Measurements from ENCODE around the gene DIABLO.

DNA sequence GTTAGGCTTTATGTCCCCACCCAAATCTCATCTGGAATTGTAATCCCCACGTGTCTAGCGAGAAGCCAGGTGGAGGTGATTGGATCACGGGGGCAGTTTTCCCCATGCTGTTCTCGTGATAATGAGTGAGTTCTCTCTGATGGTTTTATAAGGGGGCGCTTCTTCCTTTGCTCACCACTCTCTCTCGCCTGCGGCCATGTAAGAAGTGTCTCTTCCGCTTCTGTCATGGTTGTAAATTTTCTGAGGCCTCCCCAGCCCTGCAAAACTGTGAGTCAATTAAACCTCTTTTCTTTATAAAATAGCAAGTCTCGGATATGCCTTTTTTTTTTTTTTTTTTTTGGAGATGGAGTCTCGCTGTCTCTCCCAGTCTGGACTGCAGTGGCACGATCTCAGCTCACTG is 65.1 kb downstream of the DIABLO start:
- TF ChIP-seq, protein P1, sequence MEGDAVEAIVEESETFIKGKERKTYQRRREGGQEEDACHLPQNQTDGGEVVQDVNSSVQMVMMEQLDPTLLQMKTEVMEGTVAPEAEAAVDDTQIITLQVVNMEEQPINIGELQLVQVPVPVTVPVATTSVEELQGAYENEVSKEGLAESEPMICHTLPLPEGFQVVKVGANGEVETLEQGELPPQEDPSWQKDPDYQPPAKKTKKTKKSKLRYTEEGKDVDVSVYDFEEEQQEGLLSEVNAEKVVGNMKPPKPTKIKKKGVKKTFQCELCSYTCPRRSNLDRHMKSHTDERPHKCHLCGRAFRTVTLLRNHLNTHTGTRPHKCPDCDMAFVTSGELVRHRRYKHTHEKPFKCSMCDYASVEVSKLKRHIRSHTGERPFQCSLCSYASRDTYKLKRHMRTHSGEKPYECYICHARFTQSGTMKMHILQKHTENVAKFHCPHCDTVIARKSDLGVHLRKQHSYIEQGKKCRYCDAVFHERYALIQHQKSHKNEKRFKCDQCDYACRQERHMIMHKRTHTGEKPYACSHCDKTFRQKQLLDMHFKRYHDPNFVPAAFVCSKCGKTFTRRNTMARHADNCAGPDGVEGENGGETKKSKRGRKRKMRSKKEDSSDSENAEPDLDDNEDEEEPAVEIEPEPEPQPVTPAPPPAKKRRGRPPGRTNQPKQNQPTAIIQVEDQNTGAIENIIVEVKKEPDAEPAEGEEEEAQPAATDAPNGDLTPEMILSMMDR (IDR thresholded peaks at IDR 0.05): no peak
- no peak for TF ChIP-seq POLR2AphosphoS5 (IDR thresholded peaks at IDR 0.05)
